OCI-LY1 (cell line): Measurements from ENCODE around the gene GABRG3.

Experiments used
- H2AFZ ChIP-seq: fragments of 200-600 bp; sonication (generic), shearing (Covaris generic); 2 replicates; pipeline ENCODE4 v1.6.0; 2014; ENCODE audit warnings: antibody characterized with exemption, mild to moderate bottlenecking, low read length
- H3F3A ChIP-seq: fragments of 200-600 bp; sonication (generic), shearing (Covaris generic); 2 replicates; pipeline ENCODE4 v1.6.0; 2014; ENCODE audit warnings: mild to moderate bottlenecking, antibody characterized with exemption, low read length, moderate library complexity; ENCODE audit not compliant: insufficient read depth
- H3K27ac ChIP-seq: fragments of 200-600 bp; sonication (generic); 2 replicates; pipeline ENCODE4 v1.5.1; 2014; ENCODE audit warnings: low read length, mixed run types, mild to moderate bottlenecking, low read depth; ENCODE audit not compliant: poor library complexity, severe bottlenecking
- H3K27me3 ChIP-seq: fragments of 200-600 bp; sonication (generic); 2 replicates; pipeline ENCODE4 v1.6.0; 2014; ENCODE audit warnings: antibody characterized with exemption, mild to moderate bottlenecking, low read length, moderate library complexity; ENCODE audit not compliant: insufficient read depth
- H3K36me3 ChIP-seq: fragments of 200-600 bp; sonication (generic); 2 replicates; pipeline ENCODE4 v1.6.1; 2014; ENCODE audit warnings: mild to moderate bottlenecking, antibody characterized with exemption, low read length, moderate library complexity, mixed read lengths; ENCODE audit not compliant: insufficient read depth
- H3K4me1 ChIP-seq: fragments of 200-600 bp; sonication (generic); 2 replicates; pipeline ENCODE4 v1.5.1; 2014; ENCODE audit warnings: mild to moderate bottlenecking, low read length, moderate library complexity; ENCODE audit not compliant: insufficient read depth, severe bottlenecking
- H3K4me2 ChIP-seq: fragments of 200-600 bp; sonication (generic), shearing (Covaris generic); 2 replicates; pipeline ENCODE4 v1.6.1; 2014; ENCODE audit warnings: low read length
- H3K4me3 ChIP-seq: fragments of 200-600 bp; sonication (generic); 2 replicates; pipeline ENCODE4 v1.5.1; 2014; ENCODE audit warnings: low read length, low read depth, mild to moderate bottlenecking, mixed read lengths; ENCODE audit not compliant: poor library complexity, severe bottlenecking
- H3K79me2 ChIP-seq: fragments of 200-600 bp; shearing (Covaris generic); 2 replicates; pipeline ENCODE4 v1.6.1; 2016; ENCODE audit warnings: mixed run types, low read length, mixed read lengths; ENCODE audit not compliant: insufficient read depth
- H3K9ac ChIP-seq: fragments of 200-600 bp; sonication (generic), shearing (Covaris generic); 2 replicates; pipeline ENCODE4 v1.6.1; 2014; ENCODE audit warnings: mild to moderate bottlenecking, low read length, mixed read lengths
- H3K9me2 ChIP-seq: fragments of 200-600 bp; sonication (generic), shearing (Covaris generic); 2 replicates; pipeline ENCODE4 v1.6.1; 2014; ENCODE audit warnings: low read depth, mild to moderate bottlenecking, low read length, mixed read lengths
- H3K9me3 ChIP-seq: fragments of 200-600 bp; shearing (Covaris generic); 2 replicates; pipeline ENCODE4 v1.6.1; 2014; ENCODE audit warnings: low read length, mixed read lengths
- H4K20me1 ChIP-seq: fragments of 200-600 bp; sonication (generic), shearing (Covaris generic); 2 replicates; pipeline ENCODE4 v1.6.0; 2016; ENCODE audit warnings: mild to moderate bottlenecking, low read length; ENCODE audit not compliant: insufficient read depth
- EZH2 ChIP-seq: fragments of 200-600 bp; sonication (generic), shearing (Covaris generic); IDR thresholded peaks from 2 replicates; pipeline ENCODE4 v1.8.0; 2017; ENCODE audit warnings: borderline replicate concordance, mixed run types, mild to moderate bottlenecking, antibody characterized with exemption, low read length, moderate library complexity, mixed read lengths
- TF ChIP-seq, protein P1 (sequence below): fragments of 200-600 bp; sonication (generic), shearing (Covaris generic); IDR thresholded peaks from 2 replicates; pipeline ENCODE4 v1.5.1; 2017; ENCODE audit warnings: mild to moderate bottlenecking, antibody characterized with exemption, low read length, moderate library complexity, mixed read lengths

GABRG3 gene

DNA sequence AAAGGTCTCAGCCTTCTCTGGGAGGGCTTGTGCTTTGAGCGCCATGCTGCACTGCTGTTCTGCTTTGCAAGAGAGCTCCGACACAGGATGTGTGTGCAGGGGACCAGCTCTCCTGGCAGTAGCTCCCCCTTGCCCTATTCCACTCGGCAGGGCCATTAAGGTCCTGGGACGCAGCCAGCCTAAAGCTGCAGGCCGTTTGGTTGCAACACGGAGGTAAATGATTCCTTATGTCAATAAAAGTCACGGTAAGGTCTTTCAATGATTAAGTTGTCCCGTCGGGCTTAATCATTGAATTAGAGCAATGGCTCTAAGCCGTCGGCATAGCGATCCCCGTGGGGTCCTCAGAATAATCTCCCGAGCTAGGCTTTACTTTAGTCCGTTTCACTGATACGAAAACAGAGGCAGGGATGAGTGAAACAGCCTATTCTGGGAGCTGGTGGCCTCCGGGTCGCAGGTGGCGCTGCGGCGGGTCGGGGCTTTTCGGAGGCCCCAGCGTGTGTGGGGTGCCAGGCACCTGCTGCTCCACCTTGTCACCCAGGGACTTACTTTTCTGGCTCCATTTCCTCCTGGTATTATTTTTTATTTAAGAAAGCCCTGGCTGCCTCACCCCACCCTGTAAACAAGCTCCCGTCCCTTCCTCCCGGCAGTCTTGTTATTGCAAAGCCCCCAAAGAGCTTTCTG lies 603.0 kb downstream of the GABRG3 start:
- no peaks in the 10 kb centered on the region for H4K20me1 ChIP-seq
- no peaks in the 10 kb centered on the region for H3F3A ChIP-seq
- H3K9ac ChIP-seq = no peak overlapping the region
- H3K4me1 ChIP-seq = no peaks in the 10 kb centered on the region
- no peaks in the 10 kb centered on the region for H3K79me2 ChIP-seq
- H3K27ac ChIP-seq = no peak overlapping the region
- H3K9me3 ChIP-seq = no peaks in the 10 kb centered on the region
- TF ChIP-seq EZH2 = no peak
- TF ChIP-seq, protein P1, sequence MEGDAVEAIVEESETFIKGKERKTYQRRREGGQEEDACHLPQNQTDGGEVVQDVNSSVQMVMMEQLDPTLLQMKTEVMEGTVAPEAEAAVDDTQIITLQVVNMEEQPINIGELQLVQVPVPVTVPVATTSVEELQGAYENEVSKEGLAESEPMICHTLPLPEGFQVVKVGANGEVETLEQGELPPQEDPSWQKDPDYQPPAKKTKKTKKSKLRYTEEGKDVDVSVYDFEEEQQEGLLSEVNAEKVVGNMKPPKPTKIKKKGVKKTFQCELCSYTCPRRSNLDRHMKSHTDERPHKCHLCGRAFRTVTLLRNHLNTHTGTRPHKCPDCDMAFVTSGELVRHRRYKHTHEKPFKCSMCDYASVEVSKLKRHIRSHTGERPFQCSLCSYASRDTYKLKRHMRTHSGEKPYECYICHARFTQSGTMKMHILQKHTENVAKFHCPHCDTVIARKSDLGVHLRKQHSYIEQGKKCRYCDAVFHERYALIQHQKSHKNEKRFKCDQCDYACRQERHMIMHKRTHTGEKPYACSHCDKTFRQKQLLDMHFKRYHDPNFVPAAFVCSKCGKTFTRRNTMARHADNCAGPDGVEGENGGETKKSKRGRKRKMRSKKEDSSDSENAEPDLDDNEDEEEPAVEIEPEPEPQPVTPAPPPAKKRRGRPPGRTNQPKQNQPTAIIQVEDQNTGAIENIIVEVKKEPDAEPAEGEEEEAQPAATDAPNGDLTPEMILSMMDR = no peak
- no peak overlapping the region for H2AFZ ChIP-seq
- H3K4me2 ChIP-seq = no peak overlapping the region
- H3K4me3 ChIP-seq = no peak overlapping the region
- H3K27me3 ChIP-seq = no peaks in the 10 kb centered on the region
- H3K36me3 ChIP-seq = no peaks in the 10 kb centered on the region
- H3K9me2 ChIP-seq = no peaks in the 10 kb centered on the region

DNA sequence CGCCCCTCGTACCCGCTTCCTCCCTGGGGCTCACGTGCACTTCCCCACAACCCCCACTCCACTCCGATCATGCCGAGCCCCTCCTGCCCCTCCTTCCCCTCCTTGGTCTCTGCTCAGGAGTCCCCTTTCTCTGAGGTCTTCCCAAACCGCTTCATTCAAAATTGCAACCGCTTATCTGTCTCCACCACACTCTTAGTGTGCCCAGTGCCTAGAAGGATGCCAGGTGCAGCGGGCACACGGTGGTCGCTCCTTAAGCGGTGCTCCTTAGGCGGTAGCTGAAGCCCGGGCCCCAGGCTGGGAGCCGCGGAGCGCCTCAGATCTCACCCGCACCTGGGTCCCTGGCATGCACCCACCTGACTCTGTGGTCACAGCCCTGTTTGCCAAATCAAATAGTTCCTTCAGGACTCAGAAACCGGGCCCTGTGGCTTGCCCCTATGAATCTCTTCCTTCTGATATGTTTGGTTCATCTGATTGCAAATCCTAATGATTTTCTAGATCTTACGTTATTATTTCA lies 603.6 kb downstream of the GABRG3 start:
- no peak overlapping the region for H3K9ac ChIP-seq
- H3K27me3 ChIP-seq = no peaks in the 10 kb centered on the region
- no peak overlapping the region for H3K4me3 ChIP-seq
- no peaks in the 10 kb centered on the region for H3K9me3 ChIP-seq
- no peak overlapping the region for H3K27ac ChIP-seq
- H3K4me2 ChIP-seq = no peak overlapping the region
- no peaks in the 10 kb centered on the region for H3K4me1 ChIP-seq
- H2AFZ ChIP-seq = no peak overlapping the region
- no peaks in the 10 kb centered on the region for H3K79me2 ChIP-seq
- no peaks in the 10 kb centered on the region for H3F3A ChIP-seq
- H4K20me1 ChIP-seq = no peaks in the 10 kb centered on the region
- no peaks in the 10 kb centered on the region for H3K9me2 ChIP-seq
- H3K36me3 ChIP-seq = no peaks in the 10 kb centered on the region
- TF ChIP-seq EZH2 = no peak
- TF ChIP-seq, protein P1 = no peak

GRCh38 chr15:27575521-27575920 lies 604.5 kb downstream of the GABRG3 start:
- Histone ChIP-seq H3K9me3 (no peaks in the 10 kb centered on the region), H4K20me1 (no peaks in the 10 kb centered on the region), H3K9me2 (no peaks in the 10 kb centered on the region), H3F3A (no peaks in the 10 kb centered on the region), H3K4me2 (no peak overlapping the region), H3K27me3 (no peaks in the 10 kb centered on the region), H2AFZ (no peak overlapping the region), H3K36me3 (no peaks in the 10 kb centered on the region), H3K4me3 (no peak overlapping the region), H3K4me1 (no peaks in the 10 kb centered on the region), H3K9ac (no peak overlapping the region), H3K27ac (no peak overlapping the region), H3K79me2 (no peaks in the 10 kb centered on the region)
- TF ChIP-seq EZH2 = no peak
- TF ChIP-seq, protein P1 = no peak
